SK-N-SH treated with all-trans-retinoic acid at 6 μM for 48 hours (cell line): ENCODE data around the gene OAS1.

ENCODE experiments used
- ARNTL ChIP-seq: fragments of 450-650 bp; formaldehyde crosslinking; IDR thresholded peaks from 2 replicates; pipeline ENCODE4 v1.5.0; 2020; ENCODE audit warnings: low read depth, mild to moderate bottlenecking, moderate library complexity, borderline replicate concordance
- CSDC2 ChIP-seq: fragments of 250-450 bp; sonication (Bioruptor Pico); IDR thresholded peaks from 2 replicates; pipeline ENCODE4 v1.5.0; 2020; ENCODE audit warnings: mild to moderate bottlenecking, moderate library complexity
- ESRRG ChIP-seq: fragments of 250-450 bp; sonication (Bioruptor Pico); IDR thresholded peaks from 2 replicates; pipeline ENCODE4 v1.6.1; 2021; ENCODE audit warnings: mild to moderate bottlenecking

DNA sequence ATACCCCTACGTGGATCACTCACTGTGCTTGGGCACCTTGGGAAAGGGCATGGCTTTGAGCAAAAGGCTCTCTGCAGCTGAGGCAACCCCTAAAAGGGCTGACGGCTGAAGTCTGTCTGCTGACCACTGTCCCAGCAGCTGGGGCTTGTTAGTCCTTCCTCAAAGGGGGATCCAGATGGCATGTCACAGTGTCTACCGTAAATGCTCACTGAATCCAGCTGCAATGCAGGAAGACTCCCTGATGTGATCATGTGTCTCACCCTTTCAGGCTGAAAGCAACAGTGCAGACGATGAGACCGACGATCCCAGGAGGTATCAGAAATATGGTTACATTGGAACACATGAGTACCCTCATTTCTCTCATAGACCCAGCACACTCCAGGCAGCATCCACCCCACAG is 12.4 kb downstream of the OAS1 start:
- TF ChIP-seq CSDC2 (no peak), ESRRG (CRISPR knock-in tag) (no peak), ARNTL (no peak)
